Measurements from ENCODE around the gene KIF1C.

KIF1C gene

GRCh38 chr17:4997302-4998026, at the start of gene KIF1C, which contains the start of gene INCA1:
Gene KIF1C (plus strand): TSS chr17:4997950. CDS start chr17:5000247, 2,297 bp downstream.
Gene INCA1 (minus strand): TSS chr17:4997522. CDS start chr17:4994437, 3,085 bp downstream.
- DNase-seq = peak; percentile 92

DNA sequence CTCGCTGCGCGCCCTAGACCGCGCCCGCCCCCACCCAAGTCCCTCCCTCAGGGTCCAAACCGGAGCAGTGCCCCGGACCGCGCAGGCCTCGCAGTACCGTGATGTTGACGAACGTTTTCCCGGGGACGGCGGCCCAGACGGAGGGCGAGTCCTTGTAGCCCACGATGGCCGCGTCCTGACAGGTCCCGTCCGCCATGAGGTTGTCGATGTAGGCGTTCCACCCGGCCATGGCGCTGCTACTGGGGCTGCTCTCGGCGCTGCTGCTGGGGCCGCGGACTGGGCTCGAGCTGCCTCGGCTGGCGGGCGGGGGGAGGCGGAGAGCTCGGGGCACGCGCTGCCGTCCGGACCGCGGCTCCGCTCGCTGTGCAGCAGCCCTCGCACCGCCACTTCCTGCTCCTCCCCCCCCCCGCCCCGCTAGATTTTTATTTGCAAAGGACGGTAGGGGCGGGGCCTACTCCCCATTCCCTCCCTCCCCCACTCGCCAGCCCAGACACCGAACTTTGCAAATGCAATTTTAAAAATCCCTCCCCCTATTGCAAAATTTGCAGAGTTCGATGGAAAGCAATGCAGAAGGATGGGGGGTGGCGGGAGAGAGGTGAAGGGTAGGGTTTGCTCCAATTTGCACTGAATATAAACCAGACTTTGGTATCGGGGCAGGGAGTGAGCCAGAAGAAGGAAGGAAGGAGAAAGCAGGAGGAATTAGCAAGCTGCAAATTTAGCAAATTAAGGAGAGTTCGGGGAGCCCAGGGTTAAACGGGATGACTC, 49.4 kb upstream of the KIF1C start, which contains the start of gene PFN1:
PFN1 (minus strand) TSS at position 365 of the 765 bp plus-strand sequence; CDS start at position 229, 136 bp downstream.
- DNase-seq = peak; percentile 94

DNA sequence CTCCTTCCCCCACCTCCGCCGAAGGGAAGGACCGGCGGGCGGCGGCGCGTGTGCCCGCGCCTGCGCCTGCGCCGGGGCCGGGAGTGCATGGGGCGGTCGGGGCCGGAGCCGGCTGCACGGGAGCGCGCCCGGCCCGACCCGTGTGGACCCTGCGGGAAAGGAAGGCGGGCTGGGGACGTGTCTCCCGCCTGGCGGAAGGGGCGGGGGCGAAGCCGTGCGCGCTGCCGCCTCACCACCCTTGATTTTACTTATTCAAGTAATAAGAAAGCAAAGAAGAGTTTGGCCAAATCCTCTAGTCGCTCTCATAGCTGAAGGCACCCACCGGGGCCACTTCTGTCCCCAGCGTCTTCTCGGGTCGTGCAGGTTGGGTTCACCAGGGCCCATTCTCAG, 48.8 kb upstream of the KIF1C start:
- DNase-seq = peak; percentile 79

DNA sequence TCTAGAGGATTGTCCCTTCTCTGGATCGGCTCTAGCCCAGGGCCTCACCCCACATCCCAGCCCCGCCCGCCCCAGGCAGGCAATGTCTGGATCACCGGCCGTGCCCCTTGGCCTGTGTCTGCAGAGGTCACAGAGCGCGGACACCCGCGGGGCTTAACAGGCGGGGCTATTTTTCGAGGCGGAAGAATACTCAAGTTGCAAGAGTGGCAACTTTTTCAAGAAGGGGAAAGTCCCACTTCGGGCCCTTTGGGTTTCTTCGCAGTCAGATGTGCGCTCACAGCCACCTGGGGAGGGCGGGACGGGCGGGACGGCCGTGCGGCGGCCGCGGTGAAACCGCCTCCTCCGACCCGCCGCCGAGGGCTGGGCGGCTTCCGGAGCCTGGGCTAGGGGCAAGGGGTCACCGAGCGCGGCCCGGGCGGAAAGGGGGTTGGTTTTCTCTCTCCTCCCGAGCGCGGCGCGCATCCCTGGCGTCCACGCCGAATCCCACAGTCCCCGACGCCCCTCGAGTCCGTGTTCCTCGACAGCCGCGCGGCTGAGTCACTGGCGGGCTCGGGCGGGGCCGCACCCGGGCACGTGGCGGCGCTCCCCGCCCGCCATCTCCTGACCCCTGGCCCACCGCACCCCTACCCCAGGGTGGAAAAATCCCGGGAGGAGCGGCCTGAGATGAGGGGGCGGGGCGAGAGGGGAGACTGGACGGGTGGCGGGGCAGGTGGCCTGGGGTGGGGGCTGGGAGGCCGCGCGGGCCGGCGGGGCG, 48.3 kb upstream of the KIF1C start:
- DNase-seq = peak; percentile 88

- no peak for DNase-seq
Measured at GRCh38 chr17:4950075-4950745, 47.5 kb upstream of the KIF1C start.

- no peak for DNase-seq
Measured at GRCh38 chr17:4950746-4951204, 47.0 kb upstream of the KIF1C start, which contains the start of gene ENO3. Gene ENO3 (plus strand): TSS chr17:4951119. CDS start chr17:4951830, 711 bp downstream.

DNA sequence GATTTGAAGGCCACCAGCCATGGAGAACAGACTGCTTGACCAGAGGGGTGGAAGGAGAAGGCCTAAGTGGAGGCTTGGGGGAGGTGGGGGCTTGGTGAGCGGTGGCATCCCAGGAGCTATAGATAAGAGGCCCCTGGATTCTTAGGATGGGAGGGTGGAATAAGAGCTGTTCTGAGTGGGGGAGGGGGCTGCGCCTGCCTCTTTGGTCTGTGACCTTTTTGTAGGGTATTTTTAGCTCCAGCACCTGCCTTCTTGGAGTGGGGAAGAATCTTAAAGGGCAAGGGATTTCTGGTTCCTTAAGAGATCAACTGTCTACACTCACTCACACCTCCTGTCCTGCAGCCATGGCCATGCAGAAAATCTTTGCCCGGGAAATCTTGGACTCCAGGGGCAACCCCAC, 46.3 kb upstream of the KIF1C start:
- no peak for DNase-seq

DNA sequence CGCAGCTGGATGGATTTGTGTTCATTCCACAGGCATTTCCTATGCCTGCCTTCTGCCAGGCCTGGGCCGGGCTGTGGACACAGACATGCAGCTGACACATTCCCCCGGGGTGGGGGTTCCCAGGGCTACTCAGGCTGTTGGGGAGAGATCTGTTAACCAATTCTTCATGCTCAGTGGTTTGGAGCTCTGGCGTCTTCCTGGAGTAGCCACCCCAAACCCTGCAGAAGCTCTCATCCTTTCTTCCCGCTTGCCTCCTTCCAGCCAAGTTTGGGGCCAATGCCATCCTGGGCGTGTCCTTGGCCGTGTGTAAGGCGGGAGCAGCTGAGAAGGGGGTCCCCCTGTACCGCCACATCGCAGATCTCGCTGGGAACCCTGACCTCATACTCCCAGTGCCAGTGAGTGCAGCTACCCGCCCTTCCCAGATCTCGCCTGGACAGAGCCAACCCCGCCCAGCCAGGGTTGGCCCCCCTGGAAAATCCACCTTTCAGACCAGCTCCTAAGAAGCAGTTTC, 44.2 kb upstream of the KIF1C start:
- DNase-seq = no peak

DNA sequence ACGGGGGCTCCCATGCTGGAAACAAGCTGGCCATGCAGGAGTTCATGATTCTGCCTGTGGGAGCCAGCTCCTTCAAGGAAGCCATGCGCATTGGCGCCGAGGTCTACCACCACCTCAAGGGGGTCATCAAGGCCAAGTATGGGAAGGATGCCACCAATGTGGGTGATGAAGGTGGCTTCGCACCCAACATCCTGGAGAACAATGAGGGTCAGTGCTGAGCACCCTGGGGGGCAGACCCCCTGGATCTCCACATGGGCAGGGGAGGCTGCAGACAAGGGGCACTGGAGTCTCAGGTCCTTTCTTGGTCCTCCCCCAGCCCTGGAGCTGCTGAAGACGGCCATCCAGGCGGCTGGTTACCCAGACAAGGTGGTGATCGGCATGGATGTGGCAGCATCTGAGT, 42.7 kb upstream of the KIF1C start:
- no peak for DNase-seq

DNA sequence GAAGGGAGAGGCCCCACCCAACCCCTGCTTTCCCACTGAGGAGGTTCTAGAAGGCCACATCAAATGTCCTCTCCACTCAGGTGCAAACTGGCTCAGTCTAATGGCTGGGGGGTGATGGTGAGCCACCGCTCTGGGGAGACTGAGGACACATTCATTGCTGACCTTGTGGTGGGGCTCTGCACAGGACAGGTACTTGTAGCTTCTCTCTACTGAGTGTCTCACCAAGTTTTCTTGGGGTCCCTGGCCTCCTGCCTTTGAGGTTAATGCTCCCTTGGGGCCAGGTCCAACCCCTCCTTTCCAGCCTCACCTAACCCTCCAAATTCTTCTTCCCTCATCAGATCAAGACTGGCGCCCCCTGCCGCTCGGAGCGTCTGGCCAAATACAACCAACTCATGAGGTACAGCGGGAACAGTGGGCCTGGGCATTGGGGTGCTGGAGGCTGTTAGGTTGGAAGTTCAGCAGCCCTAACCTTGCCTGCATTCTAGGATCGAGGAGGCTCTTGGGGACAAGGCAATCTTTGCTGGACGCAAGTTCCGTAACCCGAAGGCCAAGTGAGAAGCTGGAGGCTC, 41.2 kb upstream of the KIF1C start:
- peak; percentile 56 for DNase-seq

DNA sequence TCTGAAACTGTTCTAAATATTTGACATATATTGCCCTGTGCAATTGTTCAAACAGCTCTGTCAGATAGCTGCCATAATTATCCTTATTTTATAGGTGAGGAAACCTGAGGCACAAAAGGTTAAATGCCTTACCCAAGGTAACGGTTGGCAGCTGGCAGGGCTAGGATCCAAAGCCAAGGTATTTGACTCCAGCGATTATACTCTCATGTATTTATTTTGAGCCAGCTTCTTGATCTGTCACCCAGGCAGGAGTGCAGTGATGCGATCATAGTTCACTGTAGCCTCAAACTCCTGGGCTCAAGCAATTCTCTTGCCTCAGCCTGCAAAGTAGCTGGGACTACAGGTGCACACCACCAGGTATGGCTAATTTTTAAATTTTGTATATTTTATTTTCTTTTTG, 39.6 kb upstream of the KIF1C start:
- no peak for DNase-seq

- no peak for DNase-seq
Measured at GRCh38 chr17:4959261-4959965, 38.3 kb upstream of the KIF1C start.

DNA sequence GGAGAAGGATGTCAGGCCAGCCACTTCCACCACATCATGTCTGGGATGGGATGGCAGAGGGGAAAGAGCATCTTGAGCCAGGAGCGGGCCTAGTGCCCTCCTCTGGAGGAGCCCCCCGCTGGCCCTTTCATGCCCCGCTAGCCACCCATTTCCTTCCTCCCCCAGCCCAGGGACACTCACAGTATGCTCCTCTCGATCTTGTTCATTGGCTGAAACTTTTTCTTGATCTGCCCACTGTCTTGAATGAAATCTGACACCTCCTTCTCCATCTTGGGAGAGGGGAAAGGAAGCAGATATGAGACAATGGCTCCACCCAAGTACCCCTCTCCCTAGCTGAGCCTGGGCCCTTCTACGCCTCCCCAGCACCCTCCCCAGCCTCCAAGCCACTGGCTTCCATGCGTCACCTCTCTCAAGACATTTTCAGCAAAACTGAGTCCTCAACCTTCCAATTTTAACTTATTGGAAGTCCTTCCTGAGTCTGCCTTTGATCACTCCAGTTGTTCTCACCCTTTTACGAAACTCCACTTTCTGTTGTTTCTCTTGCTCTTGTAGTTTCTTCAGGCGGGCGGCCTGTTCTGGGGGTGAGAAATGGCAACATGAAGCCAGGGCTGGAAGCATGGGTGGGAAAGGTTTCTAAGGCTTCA, 37.3 kb upstream of the KIF1C start:
- DNase-seq = no peak

- no peak for DNase-seq
Measured at GRCh38 chr17:4965311-4965986, 32.3 kb upstream of the KIF1C start.

DNA sequence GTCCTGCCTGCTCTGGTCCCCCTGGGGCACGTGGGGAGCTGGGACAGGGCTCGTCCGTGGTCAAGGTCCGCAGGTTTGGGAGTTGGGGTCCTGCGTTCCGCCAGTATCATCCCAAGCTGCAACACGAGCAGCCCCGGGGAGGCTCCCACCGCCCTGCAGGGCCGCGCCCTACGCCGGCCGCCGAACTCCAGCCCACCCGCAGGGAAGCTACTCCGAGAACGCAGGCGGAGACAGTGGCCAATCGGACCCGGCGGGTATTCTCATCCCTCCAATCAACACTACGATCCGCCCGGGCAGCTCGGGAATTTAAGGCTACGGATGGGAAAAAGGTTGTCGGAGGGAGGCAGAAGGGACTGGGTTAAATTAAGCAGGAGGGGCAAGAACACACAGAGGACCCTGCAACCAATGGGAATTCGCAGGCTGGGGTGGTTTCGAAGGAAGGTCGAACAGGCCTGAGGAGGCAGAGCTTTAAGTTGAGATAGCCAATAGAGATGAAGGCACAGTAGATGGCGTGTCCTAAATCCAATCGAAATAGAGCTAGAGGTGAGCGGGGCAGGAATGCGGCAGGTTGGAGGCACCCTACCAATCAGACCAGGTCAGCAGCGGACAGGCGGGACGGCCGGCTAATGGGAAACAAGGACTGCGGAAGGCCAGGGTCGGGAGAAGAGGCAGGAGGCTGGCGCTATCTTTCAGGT, 30.8 kb upstream of the KIF1C start:
- peak; percentile 99 for DNase-seq

DNA sequence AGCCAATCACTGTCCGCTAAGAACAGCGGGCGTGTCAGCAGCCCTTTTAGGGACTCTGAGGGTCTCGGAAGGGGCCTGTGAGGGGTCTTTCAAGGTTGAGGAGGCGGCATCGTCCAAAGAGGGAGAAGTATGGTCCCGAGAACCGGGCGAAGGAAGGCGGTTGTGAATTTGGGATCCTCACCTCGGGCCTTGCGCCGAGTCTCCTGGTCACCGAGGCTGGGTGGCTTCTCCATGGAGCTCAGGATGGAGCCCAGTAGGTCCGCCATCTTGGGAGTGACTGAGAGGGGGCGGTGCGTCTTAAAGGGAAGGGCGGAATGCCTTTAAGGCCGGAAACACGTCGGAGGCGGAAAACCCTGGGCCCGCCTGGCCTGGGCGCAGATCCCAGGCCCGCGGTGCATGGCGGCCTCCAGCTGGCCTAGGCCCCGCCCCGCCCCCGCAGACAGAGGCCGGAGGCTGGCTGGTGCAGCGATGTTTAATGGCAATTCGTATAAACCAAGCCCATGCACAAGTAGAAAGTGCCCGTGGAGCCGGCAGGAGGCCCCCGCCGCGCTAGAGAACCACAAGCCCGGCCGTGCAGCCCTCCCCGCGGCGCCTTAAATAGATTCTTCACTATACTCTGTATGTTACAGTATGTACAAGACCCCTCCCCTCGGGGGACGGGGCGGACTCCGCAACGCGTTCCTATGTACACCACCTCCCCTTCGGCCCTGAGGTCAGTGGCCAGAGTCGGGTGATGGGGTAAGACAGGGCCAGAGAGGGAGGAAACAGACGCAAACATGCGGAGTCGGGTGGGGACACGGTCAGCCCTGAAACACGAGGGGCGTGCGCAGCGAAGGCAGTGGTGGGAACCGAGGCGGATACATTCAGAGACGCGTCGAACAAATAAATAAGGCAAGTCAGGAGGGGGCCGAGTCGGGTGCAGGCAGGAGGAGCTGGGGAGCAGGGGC, 29.9 kb upstream of the KIF1C start, which contains the start of gene SPAG7:
SPAG7 (minus strand) TSS at position 279 of the 947 bp plus-strand sequence; CDS start at position 266, 13 bp downstream.
- DNase-seq = peak; percentile 96

DNA sequence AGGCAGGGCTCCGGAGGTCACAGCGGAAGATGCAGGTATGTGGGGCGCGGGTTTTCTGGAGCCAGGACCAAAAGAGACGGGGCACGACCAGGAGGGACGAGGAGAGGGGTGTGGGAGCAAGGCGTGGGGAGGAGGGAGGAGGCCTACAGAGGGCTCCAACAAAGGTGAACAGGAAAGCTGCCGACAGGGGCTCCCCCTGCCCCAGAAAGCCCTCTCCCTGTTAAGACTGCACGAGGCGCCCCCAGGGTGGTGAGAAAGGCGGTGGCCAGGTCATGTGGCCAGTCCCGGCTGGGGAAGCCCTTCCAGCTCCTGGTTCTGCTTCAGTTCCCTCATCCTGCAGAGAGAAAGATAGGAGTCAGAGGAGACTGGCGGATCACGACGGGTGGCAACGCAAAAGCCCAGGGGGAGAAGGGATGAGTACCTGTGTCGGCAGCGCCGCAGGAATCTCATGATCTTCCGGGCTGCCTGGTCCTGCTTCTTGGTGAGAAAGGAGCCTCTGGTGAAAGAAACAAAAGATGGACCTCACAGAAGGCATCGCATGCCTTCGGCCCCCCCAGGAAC, 29.2 kb upstream of the KIF1C start:
- DNase-seq = no peak

GRCh38 chr17:4969047-4969550, 28.7 kb upstream of the KIF1C start:
- DNase-seq = no peak
